Thymus (tissue), 14 donors: Measurements from ENCODE around the gene OR5C1. TPM values are rescaled to one million over a fixed set of nuclear protein-coding genes. Genes with fewer than 3 reads are reported as not detected.

Experiments
- DNase-seq, 9 donors: peaks; one replicate each; pipeline ENCODE4 v3.0.0-alpha.2; 2013; ENCODE audit warnings: low spot score in 9 of 9, low read depth in 6 of 9, missing footprints in 1 of 9
- H3K27ac ChIP-seq, 2 donors: one replicate each; pipeline ENCODE4 v1.5.1; 2013; ENCODE audit warnings: control low read depth in 1 of 2, low read depth in 1 of 2, low read length in 1 of 2, mild to moderate bottlenecking in 1 of 2, moderate library complexity in 1 of 2
- H3K27me3 ChIP-seq, 2 donors: one replicate each; pipeline ENCODE4 v1.5.1; 2013; ENCODE audit warnings: low read length in 1 of 2; ENCODE audit not compliant: control insufficient read depth in 2 of 2, insufficient read depth in 1 of 2
- H3K36me3 ChIP-seq, 2 donors: one replicate each; pipeline ENCODE4 v1.5.1; 2013; ENCODE audit warnings: low read length in 1 of 2, mild to moderate bottlenecking in 1 of 2, moderate library complexity in 1 of 2; ENCODE audit not compliant: control insufficient read depth in 2 of 2, insufficient read depth in 2 of 2
- H3K4me1 ChIP-seq, 2 donors: one replicate each; pipeline ENCODE4 v1.5.1; 2013; ENCODE audit warnings: low read length in 2 of 2; ENCODE audit not compliant: control insufficient read depth in 2 of 2, insufficient read depth in 2 of 2
- H3K4me3 ChIP-seq, 2 donors: one replicate each; pipeline ENCODE4 v1.5.1; 2013; ENCODE audit warnings: low read length in 2 of 2, control low read depth in 1 of 2, mild to moderate bottlenecking in 1 of 2
- H3K9me3 ChIP-seq, 2 donors: one replicate each; pipeline ENCODE4 v1.5.1; 2013; ENCODE audit warnings: low read length in 1 of 2, mild to moderate bottlenecking in 1 of 2; ENCODE audit not compliant: control insufficient read depth in 2 of 2, insufficient read depth in 1 of 2
- WGBS: extraction: QIAGEN DNeasy Blood & Tissue Kit; methylation state at CpG from one replicate; pipeline ENCODE4 v1.1.7; 2013; 5-methylcytosine and 5-hydroxymethylcytosine counted together
- long read RNA-seq, 10 donors: transcript quantifications; one replicate each; lab custom pipeline, GENCODE V29; 2026
- polyA plus RNA-seq: library from polyadenylated mRNA; stranded (reverse); fragments of 200-250 nt; gene quantifications from one replicate; pipeline ENCODE4 v1.2.3, GENCODE V29; 2013
- total RNA-seq: library from RNA; stranded (reverse); fragments of 120-200 nt; gene quantifications from one replicate; pipeline ENCODE4 v1.2.4, GENCODE V29; 2013
- donor health status: healthy.

OR5C1 gene
- not detected for total RNA-seq
- polyA plus RNA-seq = 0.05 TPM
- long read RNA-seq, donor 1 = 0 reads
- long read RNA-seq, donor 2 = 0 reads
- long read RNA-seq, donor 3 = 0 reads
- long read RNA-seq, donor 4 = 0 reads
- long read RNA-seq, donor 5 = 0 reads
- long read RNA-seq, donor 6 = 0 reads
- long read RNA-seq, donor 7 = 0 reads
- long read RNA-seq, donor 8, partial matches to known transcripts = 0 of 1 reads
- long read RNA-seq, donor 8, other reads (novel, unspliced or antisense) = 0 of 1 reads
- long read RNA-seq, donor 9 = 0 reads
- long read RNA-seq, donor 10 = 0 reads

DNA sequence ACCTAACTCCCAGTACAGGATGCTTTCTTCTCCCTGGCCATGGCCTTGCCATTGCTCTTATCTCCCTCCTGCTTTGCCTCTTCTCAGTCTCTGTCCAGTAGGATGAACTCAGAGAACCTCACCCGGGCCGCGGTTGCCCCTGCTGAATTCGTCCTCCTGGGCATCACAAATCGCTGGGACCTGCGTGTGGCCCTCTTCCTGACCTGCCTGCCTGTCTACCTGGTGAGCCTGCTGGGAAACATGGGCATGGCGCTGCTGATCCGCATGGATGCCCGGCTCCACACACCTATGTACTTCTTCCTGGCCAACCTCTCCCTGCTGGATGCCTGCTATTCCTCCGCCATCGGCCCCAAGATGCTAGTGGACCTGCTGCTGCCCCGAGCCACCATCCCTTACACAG is at the start of gene OR5C1:
OR5C1 (plus strand) TSS at position 103 of the 400 bp plus-strand sequence; CDS start at position 103, 0 bp downstream.
- Histone ChIP-seq H3K9me3 (no peaks in the 10 kb centered on the region), H3K4me1 (no peaks in the 10 kb centered on the region), H3K27me3 (no peaks in the 10 kb centered on the region), H3K27ac (no peak within 1 kb of the TSS), H3K4me3 (no peak within 1 kb of the TSS), H3K36me3 (no peaks in the 10 kb centered on the region)
- no peak for DNase-seq
- 97% methylated on average over 12 of the region's 12 CpGs for WGBS

DNA sequence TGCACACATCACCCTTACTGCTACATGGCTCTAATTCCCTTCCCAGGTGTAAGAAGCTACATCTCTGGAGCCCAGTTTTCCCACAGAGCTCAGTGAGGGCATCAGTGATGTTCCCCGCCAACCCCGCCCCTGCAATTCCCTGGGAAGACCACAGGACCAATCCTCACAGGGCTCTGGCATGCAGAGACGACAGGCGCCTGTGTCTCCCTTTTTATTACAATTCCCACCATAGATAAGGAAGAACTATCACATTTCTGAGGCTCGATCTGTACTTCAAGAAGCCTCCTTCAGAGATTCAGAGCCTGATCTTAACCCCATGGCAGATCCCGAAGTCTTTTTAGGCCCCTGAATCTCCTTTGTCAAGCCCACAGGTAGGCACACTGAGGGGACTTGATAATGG is 46.7 kb upstream of the OR5C1 start, which contains the start of gene OR1L6:
OR1L6 (plus strand) TSS at position 301 of the 400 bp plus-strand sequence. CDS start 7,545 bp downstream, outside the sequence.
- no peaks in the 10 kb centered on the region for H3K27me3 ChIP-seq
- no peak for DNase-seq
- H3K27ac ChIP-seq = no peak within 1 kb of the TSS
- 89% methylated on average over 6 of the region's 6 CpGs for WGBS
- H3K36me3 ChIP-seq = no peaks in the 10 kb centered on the region
- H3K9me3 ChIP-seq = no peaks in the 10 kb centered on the region
- H3K4me1 ChIP-seq = no peaks in the 10 kb centered on the region
- H3K4me3 ChIP-seq = no peak within 1 kb of the TSS

DNA sequence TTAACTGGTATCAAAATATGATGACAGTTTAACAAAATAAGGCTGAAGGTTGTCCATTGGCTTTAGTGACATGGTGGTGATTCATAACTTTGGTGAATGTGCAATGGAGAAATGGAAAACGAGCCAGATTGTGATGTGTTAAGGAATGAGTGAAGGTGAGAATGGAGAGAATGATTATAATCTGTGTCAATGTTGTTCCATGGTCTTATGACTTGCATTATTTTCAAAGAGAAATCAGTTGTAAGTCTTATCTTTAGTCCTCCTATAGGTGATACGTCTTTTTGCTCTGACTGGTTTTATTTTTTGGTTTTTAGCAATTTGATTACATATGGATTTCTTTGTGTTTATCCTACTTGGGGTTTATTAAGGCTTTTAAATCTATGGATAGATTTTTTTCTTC is 33.9 kb upstream of the OR5C1 start:
- WGBS = 47% methylated on average over 2 of the region's 2 CpGs
- H3K4me3 ChIP-seq = no peak overlapping the region
- H3K9me3 ChIP-seq = no peaks in the 10 kb centered on the region
- no peaks in the 10 kb centered on the region for H3K27me3 ChIP-seq
- no peaks in the 10 kb centered on the region for H3K4me1 ChIP-seq
- no peak for DNase-seq
- H3K36me3 ChIP-seq = no peaks in the 10 kb centered on the region
- no peak overlapping the region for H3K27ac ChIP-seq

DNA sequence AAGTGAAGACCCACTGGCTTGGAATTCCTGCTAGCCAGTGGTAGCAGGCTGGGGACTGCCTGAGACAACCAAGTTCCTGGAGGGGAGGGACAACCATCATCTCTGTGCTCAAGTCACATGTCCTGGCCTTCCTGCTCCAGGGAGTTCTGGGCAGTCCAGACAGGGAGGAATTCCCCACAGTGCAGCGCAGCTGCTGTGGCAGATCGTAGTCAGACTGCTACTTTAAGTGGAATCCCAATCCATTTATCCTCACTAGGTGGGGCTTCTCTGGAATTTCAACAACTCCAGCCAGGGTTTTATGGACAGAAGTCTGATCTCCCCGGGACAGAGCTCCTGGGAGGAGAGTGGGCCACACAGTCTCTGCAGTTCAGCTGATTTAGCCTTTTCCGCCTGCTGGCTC is 20.9 kb upstream of the OR5C1 start:
- Histone ChIP-seq H3K27me3 (no peaks in the 10 kb centered on the region), H3K9me3 (no peaks in the 10 kb centered on the region)
- 90% methylated on average over 4 of the region's 4 CpGs for WGBS

DNA sequence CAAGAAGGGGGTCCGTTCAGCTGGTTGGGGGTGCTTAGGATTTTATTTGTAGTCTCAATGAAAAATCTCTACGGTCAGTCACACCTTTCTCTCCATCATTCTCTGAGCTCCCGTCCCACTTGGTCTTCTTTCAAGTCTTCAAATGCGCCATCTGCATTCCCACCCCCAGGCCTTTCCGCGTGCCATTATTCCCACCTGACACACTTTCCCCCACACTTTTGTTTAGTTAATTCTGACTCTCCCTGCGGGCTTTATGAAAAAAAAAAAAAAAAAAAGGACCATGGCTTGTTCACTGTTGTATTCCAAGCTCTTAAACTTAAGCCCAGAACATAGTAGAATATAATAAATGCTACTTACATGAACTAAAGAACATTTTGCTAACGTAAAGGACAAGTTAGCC is 11.7 kb upstream of the OR5C1 start:
- no peaks in the 10 kb centered on the region for H3K27me3 ChIP-seq
- 91% methylated on average over 8 of the region's 8 CpGs for WGBS
- H3K9me3 ChIP-seq = no peaks in the 10 kb centered on the region
- no peaks in the 10 kb centered on the region for H3K36me3 ChIP-seq
- DNase-seq = no peak
- no peak overlapping the region for H3K27ac ChIP-seq
- H3K4me3 ChIP-seq = no peak overlapping the region
- H3K4me1 ChIP-seq = no peaks in the 10 kb centered on the region

More for the DNA sequence above, 20.9 kb upstream of the OR5C1 start:
- H3K4me1 ChIP-seq = no peaks in the 10 kb centered on the region
- DNase-seq = no peak
- no peak overlapping the region for H3K27ac ChIP-seq
- no peak overlapping the region for H3K4me3 ChIP-seq
- H3K36me3 ChIP-seq = no peaks in the 10 kb centered on the region

DNA sequence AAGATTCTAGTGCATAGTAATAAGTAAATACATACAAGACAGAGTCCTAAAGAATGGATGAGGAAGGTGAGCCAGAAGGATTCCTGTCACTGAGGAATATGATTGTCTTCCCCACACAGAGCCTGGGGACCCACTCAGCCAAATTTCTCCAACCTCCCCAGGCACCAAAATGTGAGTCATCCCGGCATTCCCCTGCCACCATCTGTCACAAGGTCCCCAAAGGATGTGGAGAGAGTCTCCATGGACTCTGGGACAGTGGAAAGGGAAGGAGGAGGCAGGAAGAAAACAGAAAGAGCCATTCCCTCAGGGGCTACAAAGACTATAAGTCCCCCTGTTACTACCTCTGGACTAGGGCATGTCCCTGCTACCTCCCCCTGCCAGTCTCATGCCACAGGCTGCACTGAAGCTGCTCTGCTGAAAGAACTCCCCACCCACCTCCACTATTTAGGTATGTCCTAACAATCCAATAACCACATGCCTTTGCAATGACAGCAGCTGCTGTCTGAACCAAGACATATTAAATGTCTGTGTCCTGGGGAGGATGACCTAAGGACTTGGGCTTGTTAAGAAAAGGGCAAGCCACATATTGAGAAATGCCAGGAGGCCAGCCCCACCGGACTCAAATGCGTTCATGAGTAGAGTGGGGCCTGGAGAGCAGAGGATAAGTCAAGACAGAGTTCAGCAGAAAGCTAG is 10.7 kb upstream of the OR5C1 start:
- no peaks in the 10 kb centered on the region for H3K36me3 ChIP-seq
- no peaks in the 10 kb centered on the region for H3K4me1 ChIP-seq
- WGBS = 88% methylated on average over 3 of the region's 3 CpGs
- H3K4me3 ChIP-seq = no peak overlapping the region
- no peaks in the 10 kb centered on the region for H3K27me3 ChIP-seq
- DNase-seq = no peak
- no peaks in the 10 kb centered on the region for H3K9me3 ChIP-seq
- H3K27ac ChIP-seq = no peak overlapping the region

DNA sequence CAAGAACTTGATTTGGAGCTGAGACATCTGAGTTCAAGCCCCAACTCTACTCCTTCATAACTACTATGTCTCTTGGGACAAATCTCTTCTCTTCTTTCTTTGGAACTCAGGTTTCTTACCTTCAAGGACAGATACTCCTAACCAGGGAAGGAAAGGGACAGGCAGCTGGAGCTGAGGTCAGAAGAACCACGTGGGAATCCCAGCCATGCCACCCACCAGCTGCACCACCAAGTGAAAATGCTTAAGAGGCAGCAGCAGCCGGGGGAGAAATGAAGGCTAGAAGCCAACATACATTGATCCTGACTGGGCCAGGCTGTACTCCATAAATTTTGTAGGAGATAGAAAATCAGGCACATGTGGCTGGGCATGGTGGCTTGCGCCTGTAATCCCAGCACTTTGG is 9.6 kb upstream of the OR5C1 start:
- WGBS = 90% methylated on average over 3 of the region's 3 CpGs
- no peaks in the 10 kb centered on the region for H3K27me3 ChIP-seq
- H3K4me1 ChIP-seq = no peaks in the 10 kb centered on the region
- no peak for DNase-seq
- no peaks in the 10 kb centered on the region for H3K36me3 ChIP-seq
- H3K4me3 ChIP-seq = no peak overlapping the region
- H3K27ac ChIP-seq = no peak overlapping the region
- H3K9me3 ChIP-seq = no peaks in the 10 kb centered on the region

DNA sequence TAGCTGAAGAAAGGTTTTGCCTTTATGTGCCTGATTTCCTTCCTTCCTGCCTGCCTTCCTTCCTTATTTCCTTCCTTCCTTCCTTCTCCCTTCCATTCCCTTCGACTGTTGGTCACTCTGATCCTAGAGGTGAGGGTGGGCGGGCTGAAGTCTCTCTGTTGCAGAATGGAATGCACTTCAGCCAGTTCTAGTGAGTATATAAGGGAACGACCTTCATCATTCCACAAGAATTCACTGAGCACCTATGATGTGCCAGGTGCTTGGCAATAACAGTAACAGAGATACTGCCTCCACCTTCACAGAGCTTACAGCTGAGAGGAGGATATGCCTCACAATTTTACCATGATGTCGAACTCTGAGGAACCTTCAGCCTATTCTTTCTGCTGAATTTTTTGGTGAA is 8.7 kb upstream of the OR5C1 start:
- WGBS = 83% methylated on average over 4 of the region's 4 CpGs
- Histone ChIP-seq H3K27ac (no peak overlapping the region), H3K4me1 (no peaks in the 10 kb centered on the region), H3K27me3 (no peaks in the 10 kb centered on the region), H3K36me3 (no peaks in the 10 kb centered on the region), H3K9me3 (no peaks in the 10 kb centered on the region), H3K4me3 (no peak overlapping the region)
- DNase-seq = no peak

DNA sequence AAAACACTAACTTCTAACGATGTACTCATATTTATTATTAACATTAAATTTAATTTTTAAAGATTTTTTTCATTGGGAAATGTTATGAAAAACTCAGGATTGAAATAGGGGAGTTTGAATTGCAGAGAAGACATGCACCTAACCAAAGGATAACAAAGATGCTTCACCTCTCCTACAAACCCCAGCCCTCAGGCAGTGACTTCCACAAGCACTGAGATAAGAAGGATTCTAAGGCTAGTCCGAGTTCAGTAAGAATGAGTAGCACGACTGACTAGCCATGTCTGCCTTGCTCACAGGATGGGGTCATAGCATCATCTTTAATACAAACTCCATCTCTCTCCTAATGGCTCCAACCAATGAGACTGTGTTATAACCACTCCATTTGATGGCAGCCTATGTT is 7.1 kb upstream of the OR5C1 start:
- Histone ChIP-seq H3K27me3 (no peaks in the 10 kb centered on the region), H3K4me1 (no peaks in the 10 kb centered on the region), H3K27ac (no peak overlapping the region), H3K36me3 (no peaks in the 10 kb centered on the region), H3K4me3 (no peak overlapping the region), H3K9me3 (no peaks in the 10 kb centered on the region)
- DNase-seq = no peak
- 93% methylated on average over 3 of the region's 3 CpGs for WGBS
